Pancreas (tissue), 10 donors: ENCODE results near the gene ASPHD2. TPM values are rescaled to one million over a fixed set of nuclear protein-coding genes. Genes with fewer than 3 reads are reported as not detected.

ENCODE experiments used
- ATAC-seq, 4 donors: fragments of 200-7000 bp; cut with Tn5 transposase; one replicate each; pipeline versions ENCODE4 v1.8.0 to v1.9.1; 2020; ENCODE audit warnings: mild to moderate bottlenecking in 4 of 4, moderate library complexity in 4 of 4
- DNase-seq, 6 donors: peaks; one replicate each; pipeline ENCODE4 v3.0.0-alpha.2; 2020
- FAIRE-seq: peaks from 2 replicates; lab custom pipeline; 2012; peaks lifted over from hg19 to GRCh38; lab: Jason Lieb, UNC
- H3K27ac ChIP-seq, 4 donors: fragments of 200-600 bp; sonication (generic); 1 replicate in 3 of 4; 2 replicates in 1 of 4; pipeline versions ENCODE4 v1.5.0 to v1.8.0; 2020
- H3K27me3 ChIP-seq, 4 donors: fragments of 200-600 bp; one replicate each; pipeline ENCODE4 v1.8.0; 2021
- H3K36me3 ChIP-seq, 3 donors: fragments of 200-600 bp; sonication (generic) in 1 of 3; one replicate each; pipeline versions ENCODE4 v1.5.0 to v1.8.0; 2020 to 2021
- H3K4me1 ChIP-seq, 3 donors: fragments of 200-600 bp; one replicate each; pipeline ENCODE4 v1.8.0; 2021
- H3K4me3 ChIP-seq, 4 donors: fragments of 200-600 bp; sonication (generic) in 2 of 4; one replicate each; pipeline versions ENCODE4 v1.5.0 to v1.8.0; 2020 to 2021
- H3K9me3 ChIP-seq, 4 donors: fragments of 200-600 bp; one replicate each; pipeline ENCODE4 v1.8.0; 2021
- WGBS, 2 donors: extraction: QIAGEN DNeasy Blood & Tissue Kit; methylation state at CpG; one replicate each; pipeline ENCODE4 v1.1.7; 2013; 5-methylcytosine and 5-hydroxymethylcytosine counted together
- intact Hi-C, 3 donors: fragments of 100-400 bp; cut with DNase I; formaldehyde crosslinking; loops; one replicate each; pipeline versions ENCODE4 v1.11.1 to v1.14.2; 2022
- polyA plus RNA-seq, 2 donors: library from polyadenylated mRNA; stranded (reverse); fragments of 200-250 nt; gene quantifications; one replicate each; pipeline ENCODE4 v1.2.3, GENCODE V29; 2013
- total RNA-seq, 6 donors: library from RNA; stranded (reverse); fragmentation: NEBNext Ultra II Directional in 4 of 6; extraction: Animal tissue kit (Norgen Biotek cat#: 25700) in 4 of 6; gene quantifications; one replicate each; pipeline versions ENCODE4 v1.2.1 to v1.2.4, GENCODE V29; 2021 to 2023
- TF ChIP-seq, protein P1 (sequence below), 4 donors: fragments of 200-600 bp; sonication (generic) in 3 of 4; IDR thresholded peaks; one replicate each; pipeline versions ENCODE4 v1.5.0 to v1.8.0; 2021; ENCODE audit warnings: antibody characterized with exemption in 4 of 4
- donor health status: healthy with polysubstance abuse.
- donor health status: DM: no; HTN: no; CAD: no; lungs with moderate emphysema.
- donor health status: DM: no; HTN: no; CAD: no.
- donor health status: control.
- donor health status: control.
- donor health status: Bipolar disorder and iron deficiency.
- donor health status: DM: yes; HTN: yes; CAD: no.
- donor health status: DM: no; HTN: no; CAD: no.
- donor health status: DM: no; HTN: no; CAD: no.
- donor health status: DM: yes; HTN: yes; CAD: no.

The ASPHD2 gene
- total and polyA plus RNA-seq, 8 donors = 0.14 to 0.75 (median 0.28) TPM

DNA sequence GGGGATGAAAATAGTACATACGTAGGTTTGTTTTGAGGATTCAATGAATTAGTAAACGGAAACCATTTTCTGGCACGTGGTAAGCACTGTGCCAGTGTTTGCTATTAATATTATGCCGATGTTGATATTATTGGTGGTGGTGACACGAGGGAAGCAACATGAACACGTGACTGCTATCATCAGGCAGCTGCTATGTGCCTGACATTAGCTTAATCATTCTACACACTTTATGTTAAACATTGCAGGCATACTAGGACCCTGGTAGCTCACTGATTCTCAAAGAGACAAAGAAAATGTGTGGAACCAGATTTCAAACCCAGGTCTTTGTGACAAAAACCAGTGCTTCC lies 55.3 kb downstream of the ASPHD2 start:
- no peak for FAIRE-seq
- TF ChIP-seq, protein P1, sequence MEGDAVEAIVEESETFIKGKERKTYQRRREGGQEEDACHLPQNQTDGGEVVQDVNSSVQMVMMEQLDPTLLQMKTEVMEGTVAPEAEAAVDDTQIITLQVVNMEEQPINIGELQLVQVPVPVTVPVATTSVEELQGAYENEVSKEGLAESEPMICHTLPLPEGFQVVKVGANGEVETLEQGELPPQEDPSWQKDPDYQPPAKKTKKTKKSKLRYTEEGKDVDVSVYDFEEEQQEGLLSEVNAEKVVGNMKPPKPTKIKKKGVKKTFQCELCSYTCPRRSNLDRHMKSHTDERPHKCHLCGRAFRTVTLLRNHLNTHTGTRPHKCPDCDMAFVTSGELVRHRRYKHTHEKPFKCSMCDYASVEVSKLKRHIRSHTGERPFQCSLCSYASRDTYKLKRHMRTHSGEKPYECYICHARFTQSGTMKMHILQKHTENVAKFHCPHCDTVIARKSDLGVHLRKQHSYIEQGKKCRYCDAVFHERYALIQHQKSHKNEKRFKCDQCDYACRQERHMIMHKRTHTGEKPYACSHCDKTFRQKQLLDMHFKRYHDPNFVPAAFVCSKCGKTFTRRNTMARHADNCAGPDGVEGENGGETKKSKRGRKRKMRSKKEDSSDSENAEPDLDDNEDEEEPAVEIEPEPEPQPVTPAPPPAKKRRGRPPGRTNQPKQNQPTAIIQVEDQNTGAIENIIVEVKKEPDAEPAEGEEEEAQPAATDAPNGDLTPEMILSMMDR (IDR thresholded peaks at IDR 0.05) = no peak

DNA sequence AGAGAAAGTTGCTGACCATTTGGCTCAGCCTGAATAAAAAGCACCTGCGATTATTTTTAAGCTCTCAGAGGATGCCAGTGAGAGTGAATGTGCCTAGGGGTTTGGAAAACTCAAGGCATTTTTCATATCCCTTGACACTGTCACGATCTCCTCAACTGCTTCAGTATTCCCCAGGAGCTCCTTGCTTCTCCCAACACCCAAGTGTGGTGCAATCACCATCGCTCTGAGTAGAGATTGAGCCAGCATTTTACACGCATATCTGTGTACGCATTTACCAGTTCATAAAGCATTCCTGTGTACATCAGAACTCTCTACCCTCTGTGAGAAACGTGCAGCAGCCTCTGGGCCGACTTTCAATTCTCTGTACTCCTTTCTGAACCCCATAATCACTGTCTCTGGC lies 56.0 kb downstream of the ASPHD2 start:
- 25 to 26% methylated on average over 7 of the region's 7 CpGs for WGBS, 2 donors
- Histone ChIP-seq H3K9me3 (no peaks in the 10 kb centered on the region), H3K27ac (peak overlapping the region in 2 of 4 donors; percentile 93 to 97), H3K4me3 (peak overlapping the region in 1 of 4 donors; percentile 98), H3K4me1 (peaks cover 8 to 41% (median 11%) of the 10 kb centered on the region in 3 donors), H3K27me3 (no peaks in the 10 kb centered on the region), H3K36me3 (peaks cover 0 to 22% (median 0%) of the 10 kb centered on the region in 3 donors)
- TF ChIP-seq, protein P1 (IDR thresholded peaks at IDR 0.05) = no peak
- ATAC-seq (no peak), DNase-seq (no peak), FAIRE-seq (no peak)
- intact Hi-C loops = loop anchor here in 1 of 3 donors (10.0 kb wide), 1 partner anchor 170 kb away; the partner anchor contains the start of gene MIAT

More for the DNA sequence above, 55.3 kb downstream of the ASPHD2 start:
- WGBS, 2 donors = 3 to 4% methylated on average over 6 of the region's 6 CpGs
- no peak for ATAC-seq
- peaks cover 0 to 15% (median 0%) of the 10 kb centered on the region in 3 donors for H3K36me3 ChIP-seq
- no peaks in the 10 kb centered on the region for H3K27me3 ChIP-seq
- DNase-seq = no peak
- intact Hi-C loops = loop anchor here in 1 of 3 donors (10.0 kb wide), 1 partner anchor 170 kb away; the partner anchor contains the start of gene MIAT
- H3K4me1 ChIP-seq = peaks cover 12 to 42% (median 17%) of the 10 kb centered on the region in 3 donors
- peak overlapping the region; percentile 86 to 97 (median 94) for H3K27ac ChIP-seq
- no peaks in the 10 kb centered on the region for H3K9me3 ChIP-seq
- H3K4me3 ChIP-seq = peak overlapping the region; percentile 80 to 99 (median 90)

- peaks cover 4 to 33% (median 8%) of the 10 kb centered on the region in 3 donors for H3K4me1 ChIP-seq
Observed at GRCh38 chr22:26485806-26486390, 56.8 kb downstream of the ASPHD2 start.

GRCh38 chr22:26486394-26486793 lies 57.3 kb downstream of the ASPHD2 start:
- H3K4me1 ChIP-seq = peaks cover 4 to 28% (median 8%) of the 10 kb centered on the region in 3 donors
- H3K27me3 ChIP-seq = no peaks in the 10 kb centered on the region
- intact Hi-C loops = loop anchor here in 1 of 3 donors (10.0 kb wide), 1 partner anchor 168 kb away; the partner anchor contains the start of gene MIAT
- H3K27ac ChIP-seq = no peak overlapping the region
- peaks cover 0 to 31% (median 5%) of the 10 kb centered on the region in 3 donors for H3K36me3 ChIP-seq
- ATAC-seq = no peak
- 85 to 86% methylated on average over 5 of the region's 5 CpGs for WGBS, 2 donors
- H3K9me3 ChIP-seq = no peaks in the 10 kb centered on the region
- no peak for DNase-seq
- FAIRE-seq = no peak
- TF ChIP-seq, protein P1 (IDR thresholded peaks at IDR 0.05) = no peak
- no peak overlapping the region for H3K4me3 ChIP-seq

More at GRCh38 chr22:26485806-26486390, 56.8 kb downstream of the ASPHD2 start:
- intact Hi-C loops = loop anchor here in 1 of 3 donors (10.0 kb wide), 1 partner anchor 169 kb away; the partner anchor contains the start of gene MIAT
- 60 to 74% methylated on average over 3 of the region's 3 CpGs for WGBS, 2 donors
- FAIRE-seq (no peak), DNase-seq (no peak), ATAC-seq (no peak)
- H3K4me3 ChIP-seq = no peak overlapping the region
- no peaks in the 10 kb centered on the region for H3K27me3 ChIP-seq
- H3K9me3 ChIP-seq = no peaks in the 10 kb centered on the region
- H3K27ac ChIP-seq = no peak overlapping the region
- H3K36me3 ChIP-seq = peaks cover 0 to 26% (median under 1%) of the 10 kb centered on the region in 3 donors
- TF ChIP-seq, protein P1 (IDR thresholded peaks at IDR 0.05) = no peak
